PC-9 (cell line): ENCODE data around the gene STXBP5L. TPM values are rescaled to one million over a fixed set of nuclear protein-coding genes. Genes with fewer than 3 reads are reported as not detected.

Experiments
- BruUV-seq: library from RNA; stranded (reverse); fragments of 400-500 nt; replicated peaks from 2 replicates; lab custom pipeline; 2021; lab: Mats Ljungman, UMichigan
- CTCF ChIA-PET: fragments of 300-600 bp; sonication (Branson Sonifier 250); formaldehyde crosslinking; loops from one replicate; lab custom pipeline; 2022; ENCODE audit warnings: antibody characterized with exemption; lab: Charles Lee
- POLR2A ChIA-PET: fragments of 300-600 bp; sonication (Branson Sonifier 250); formaldehyde crosslinking; loops from one replicate; lab custom pipeline; 2022; ENCODE audit warnings: antibody characterized with exemption; ENCODE audit not compliant: unreplicated experiment; lab: Charles Lee
- DNase-seq, 2 experiments: peaks; one replicate each; pipeline versions ENCODE4 v3.0.0 to v3.0.0-alpha.2; 2015 to 2022; ENCODE audit warnings: mixed read lengths in 1 of 2
- H2AFZ ChIP-seq: fragments of 200-600 bp; sonication (generic); 2 replicates; pipeline ENCODE4 v1.8.1; 2017; ENCODE audit warnings: antibody characterized with exemption
- H3F3A ChIP-seq: fragments of 200-600 bp; sonication (generic); 2 replicates; pipeline ENCODE4 v1.8.1; 2017; ENCODE audit warnings: antibody characterized with exemption, mild to moderate bottlenecking, low read depth; ENCODE audit not compliant: insufficient read depth
- H3K27ac ChIP-seq: fragments of 200-600 bp; sonication (generic); 2 replicates; pipeline ENCODE4 v1.6.1; 2016; ENCODE audit warnings: mixed run types
- H3K27me3 ChIP-seq: fragments of 200-600 bp; sonication (generic); 2 replicates; pipeline ENCODE4 v1.6.1; 2016; ENCODE audit warnings: low read depth, mixed run types; ENCODE audit not compliant: insufficient read depth
- H3K36me3 ChIP-seq: fragments of 200-600 bp; sonication (generic); 2 replicates; pipeline ENCODE4 v1.6.1; 2016; ENCODE audit warnings: low read depth, mixed run types
- H3K4me1 ChIP-seq: fragments of 200-600 bp; sonication (generic); replicated peaks from 2 replicates; pipeline ENCODE4 v1.6.1; 2016; ENCODE audit warnings: mixed run types; ENCODE audit not compliant: insufficient read depth
- H3K4me2 ChIP-seq: fragments of 200-600 bp; sonication (generic); 2 replicates; pipeline ENCODE4 v1.6.1; 2017; ENCODE audit warnings: mixed run types
- H3K4me3 ChIP-seq: fragments of 200-600 bp; sonication (generic); 2 replicates; pipeline ENCODE4 v1.6.1; 2016; ENCODE audit warnings: mixed run types
- H3K79me2 ChIP-seq: fragments of 200-600 bp; sonication (generic); 2 replicates; pipeline ENCODE4 v1.6.1; 2017; ENCODE audit warnings: low read depth, mixed run types
- H3K9me2 ChIP-seq: fragments of 200-600 bp; sonication (generic); 2 replicates; pipeline ENCODE4 v1.8.1; 2017; ENCODE audit warnings: mild to moderate bottlenecking; ENCODE audit not compliant: insufficient read depth
- H3K9me3 ChIP-seq: fragments of 200-600 bp; sonication (generic); 2 replicates; pipeline ENCODE4 v1.8.1; 2016; ENCODE audit warnings: low read depth; ENCODE audit not compliant: insufficient read depth
- H4K20me1 ChIP-seq: fragments of 200-600 bp; sonication (generic); 2 replicates; pipeline ENCODE4 v1.8.1; 2017; ENCODE audit not compliant: insufficient read depth
- CTCF ChIP-seq: fragments of 200-600 bp; sonication (generic); conservative IDR thresholded peaks from 2 replicates; pipeline ENCODE4 v1.6.1; 2017; ENCODE audit warnings: mixed run types, antibody characterized with exemption, mild to moderate bottlenecking, moderate library complexity
- EZH2 ChIP-seq: fragments of 200-600 bp; sonication (generic); IDR thresholded peaks from 2 replicates; pipeline ENCODE4 v1.8.0; 2017; ENCODE audit warnings: antibody characterized with exemption, low read depth
- intact Hi-C: fragments of 100-400 bp; cut with micrococcal nuclease; formaldehyde crosslinking; loops from one replicate; pipeline ENCODE4 v1.10.0; 2022; ENCODE audit not compliant: unreplicated experiment
- total RNA-seq: library from RNA; stranded (reverse); gene quantifications from 2 replicates; pipeline ENCODE4 v1.2.3, GENCODE V29; 2021

STXBP5L gene
- total RNA-seq, 1 experiment from 2014 or later: not detected

DNA sequence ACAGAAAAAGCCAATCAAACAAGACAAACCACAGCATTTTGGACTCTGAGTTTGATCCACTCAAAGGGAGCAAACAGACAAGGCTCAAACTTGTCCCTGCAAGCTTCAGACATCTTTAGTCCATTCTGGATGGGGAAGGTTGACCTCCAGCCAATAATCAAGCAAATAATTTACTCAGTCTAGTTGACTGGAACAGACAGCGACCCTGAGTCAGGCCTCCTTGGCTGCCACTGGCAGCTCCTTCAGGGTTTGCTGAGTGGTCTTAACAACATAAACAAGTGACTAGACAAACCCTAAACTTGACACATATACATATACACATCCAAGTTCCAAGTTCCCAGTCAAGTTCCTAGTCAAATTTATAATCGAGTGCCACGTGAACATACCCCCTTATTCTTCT lies 323.9 kb downstream of the STXBP5L start:
- Histone ChIP-seq H3F3A (no peaks in the 10 kb centered on the region), H3K79me2 (no peaks in the 10 kb centered on the region), H3K9me3 (no peaks in the 10 kb centered on the region), H3K27me3 (no peaks in the 10 kb centered on the region), H3K4me2 (peak overlapping the region; percentile 24; the same call in 1 of the 2 replicates), H4K20me1 (no peaks in the 10 kb centered on the region), H2AFZ (peak overlapping the region; percentile 67), H3K9me2 (no peaks in the 10 kb centered on the region), H3K27ac (no peak overlapping the region), H3K36me3 (no peaks in the 10 kb centered on the region), H3K4me1 (no peaks in the 10 kb centered on the region), H3K4me3 (no peak overlapping the region)
- DNase-seq: no peak
- CTCF ChIA-PET: no interaction called here
- POLR2A ChIA-PET: no interaction called here
- TF ChIP-seq EZH2 (no peak), CTCF (no peak)
- BruUV-seq: no TSS peak
- intact Hi-C loops: no loop called here

DNA sequence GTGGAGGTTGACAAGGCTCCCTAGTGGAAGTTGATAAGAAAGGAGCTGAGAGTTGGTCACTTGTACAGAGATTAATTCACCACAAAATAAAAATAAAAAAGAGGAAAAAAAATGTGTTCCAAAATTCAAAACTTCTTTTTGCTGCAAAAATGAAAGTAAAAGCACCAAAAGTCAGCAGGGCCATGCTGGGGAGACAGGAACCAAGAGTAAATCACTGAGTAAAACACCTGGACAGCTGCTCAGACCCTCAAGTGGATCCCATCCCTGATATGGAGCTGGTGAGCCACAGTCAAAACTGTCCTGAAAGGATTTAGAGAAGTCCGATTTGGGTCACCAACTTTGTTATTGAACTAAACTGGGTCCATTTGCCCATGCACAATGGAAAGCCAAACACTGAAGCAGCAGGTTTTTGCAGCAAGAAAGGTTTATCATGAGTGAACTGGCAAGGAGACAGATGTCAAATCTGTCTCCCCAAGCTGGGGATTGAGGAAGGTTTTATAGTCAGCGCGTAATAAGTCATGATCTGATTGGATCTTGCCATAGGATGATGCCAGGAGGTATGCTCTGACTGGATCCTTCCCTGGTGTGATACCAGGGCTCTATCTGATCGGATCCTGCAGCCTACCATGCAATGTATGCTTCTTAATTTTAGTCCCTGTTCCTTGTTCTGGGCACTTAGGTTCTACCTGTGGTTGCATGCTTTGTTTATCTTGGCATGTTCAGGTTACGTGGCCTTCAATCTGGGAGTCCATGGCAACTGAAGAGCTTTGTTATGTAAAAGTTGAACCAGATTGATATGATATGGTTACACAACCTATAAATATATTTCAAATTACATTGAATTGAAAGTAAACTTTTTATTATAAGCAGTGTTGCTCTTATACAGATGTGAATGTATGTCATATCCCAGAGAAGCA lies 324.6 kb downstream of the STXBP5L start:
- Histone ChIP-seq H2AFZ (peak overlapping the region; percentile 67; the same call in 1 of the 2 replicates), H3K9me2 (no peaks in the 10 kb centered on the region), H3K36me3 (no peaks in the 10 kb centered on the region), H3K4me3 (no peak overlapping the region), H4K20me1 (no peaks in the 10 kb centered on the region), H3K27me3 (no peaks in the 10 kb centered on the region), H3K79me2 (no peaks in the 10 kb centered on the region), H3F3A (no peaks in the 10 kb centered on the region), H3K4me2 (peak overlapping the region; percentile 24; the same call in 1 of the 2 replicates), H3K4me1 (no peaks in the 10 kb centered on the region), H3K9me3 (no peaks in the 10 kb centered on the region), H3K27ac (no peak overlapping the region)
- POLR2A ChIA-PET: no interaction called here
- CTCF ChIA-PET: no interaction called here
- intact Hi-C loops: no loop called here
- BruUV-seq: no TSS peak
- no peak for TF ChIP-seq CTCF
- DNase-seq: no peak

DNA sequence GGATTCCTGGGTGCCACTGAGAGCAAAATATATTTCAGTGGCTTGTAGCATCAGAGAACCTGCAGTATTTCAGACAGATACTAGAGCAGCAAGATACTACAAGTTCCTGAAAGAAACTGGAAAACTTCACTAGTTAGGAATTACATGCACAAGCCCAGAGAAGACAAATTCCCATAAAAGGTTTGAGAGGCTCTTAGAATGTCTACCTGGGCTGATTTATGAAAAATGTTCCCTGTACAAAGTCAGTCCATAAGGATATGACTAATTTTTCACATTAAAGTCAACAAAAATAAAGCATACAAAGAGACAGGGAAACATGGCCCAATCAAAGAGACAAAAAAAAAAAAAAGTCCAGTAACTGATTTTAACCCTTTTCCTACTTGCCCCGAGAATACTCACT lies 335.2 kb downstream of the STXBP5L start:
- no peaks in the 10 kb centered on the region for H4K20me1 ChIP-seq
- no peaks in the 10 kb centered on the region for H3K27me3 ChIP-seq
- intact Hi-C loops: no loop called here
- POLR2A ChIA-PET: no interaction called here
- H3K4me2 ChIP-seq: no peak overlapping the region
- TF ChIP-seq EZH2: no peak
- no peak for TF ChIP-seq CTCF
- H3K79me2 ChIP-seq: no peaks in the 10 kb centered on the region
- no peaks in the 10 kb centered on the region for H3K4me1 ChIP-seq
- H3K36me3 ChIP-seq: no peaks in the 10 kb centered on the region
- no peaks in the 10 kb centered on the region for H3K9me3 ChIP-seq
- H3K27ac ChIP-seq: no peak overlapping the region
- H2AFZ ChIP-seq: no peak overlapping the region
- CTCF ChIA-PET: no interaction called here
- no peak overlapping the region for H3K4me3 ChIP-seq
- no TSS peak for BruUV-seq
- DNase-seq: no peak
- no peaks in the 10 kb centered on the region for H3F3A ChIP-seq
- 0 out of 2 replicates have a peak, but pooled peaks cover 3% of the 10 kb centered on the region for H3K9me2 ChIP-seq
